H1 (cell line): ENCODE data around the gene CACNA2D4. TPM values are rescaled to one million over a fixed set of nuclear protein-coding genes. Genes with fewer than 3 reads are reported as not detected.

Source experiments
- CTCF ChIA-PET: fragments of 300-600 bp; sonication (Branson Sonifier 250); formaldehyde crosslinking; loops from one replicate; lab custom pipeline; 2021; ENCODE audit not compliant: partially characterized antibody; lab: Charles Lee
- POLR2A ChIA-PET: fragments of 300-600 bp; sonication (Branson Sonifier 250); formaldehyde crosslinking; loops from one replicate; lab custom pipeline; 2021; ENCODE audit warnings: inconsistent platforms; ENCODE audit not compliant: partially characterized antibody; lab: Charles Lee
- DNase-seq, 2 experiments: peaks; one replicate each; pipeline versions ENCODE4 v3.0.0 to v3.0.0-alpha.2; 2010 to 2022; ENCODE audit warnings: low spot score in 2 of 2, low read depth in 1 of 2, mixed read lengths in 1 of 2
- FAIRE-seq: peaks from 2 replicates; lab custom pipeline; 2011; peaks lifted over from hg19 to GRCh38; lab: Jason Lieb, UNC
- H2AFZ ChIP-seq: 2 replicates; pipeline ENCODE4 v1.8.1; 2012; ENCODE audit warnings: low read length, inconsistent platforms
- H2AK5ac ChIP-seq: 2 replicates; pipeline ENCODE4 v1.6.1; 2013; ENCODE audit warnings: low read depth, low read length
- H2BK120ac ChIP-seq: replicated peaks from 2 replicates; pipeline ENCODE3; 2013; ENCODE audit warnings: low read depth, low read length, inconsistent platforms
- H2BK12ac ChIP-seq: 2 replicates; pipeline ENCODE4 v1.6.1; 2013; ENCODE audit warnings: low read depth, low read length
- H2BK15ac ChIP-seq: 2 replicates; pipeline ENCODE4 v1.6.1; 2013; ENCODE audit warnings: low read length
- H2BK20ac ChIP-seq: 2 replicates; pipeline ENCODE4 v1.6.1; 2013; ENCODE audit warnings: low read length
- H2BK5ac ChIP-seq: 2 replicates; pipeline ENCODE4 v1.6.1; 2013; ENCODE audit warnings: low read depth, low read length
- H3K14ac ChIP-seq: 2 replicates; pipeline ENCODE4 v1.6.1; 2013; ENCODE audit warnings: inconsistent platforms; ENCODE audit not compliant: insufficient read length
- H3K18ac ChIP-seq: 2 replicates; pipeline ENCODE4 v1.6.1; 2013; ENCODE audit warnings: low read length; ENCODE audit errors: extremely low read depth
- H3K23ac ChIP-seq: 2 replicates; pipeline ENCODE4 v1.6.1; 2013; ENCODE audit warnings: inconsistent platforms; ENCODE audit not compliant: insufficient read length
- H3K23me2 ChIP-seq: 2 replicates; pipeline ENCODE4 v1.6.1; 2013; ENCODE audit warnings: low read depth, low read length
- H3K27ac ChIP-seq: 2 replicates; pipeline ENCODE4 v1.6.1; 2011; ENCODE audit warnings: low read depth, low read length, inconsistent platforms
- H3K27me3 ChIP-seq, 4 experiments: replicated peaks in 1 of 4; 1 replicate in 1 of 4; 2 replicates in 3 of 4; pipeline versions ENCODE4 v1.6.1 to v1.8.1; 2011 to 2013; ENCODE audit warnings: low read length in 3 of 4, mild to moderate bottlenecking in 3 of 4, inconsistent platforms in 2 of 4, mixed read lengths in 2 of 4, moderate library complexity in 1 of 4; ENCODE audit not compliant: control insufficient read depth in 3 of 4, insufficient read depth in 3 of 4; ENCODE audit errors: extremely low read depth in 1 of 4
- H3K36me3 ChIP-seq, 4 experiments: 2 replicates each; pipeline versions ENCODE4 v1.6.1 to v1.8.1; 2011 to 2013; ENCODE audit warnings: mild to moderate bottlenecking in 4 of 4, low read length in 3 of 4, moderate library complexity in 2 of 4, control low read depth in 1 of 4, inconsistent platforms in 1 of 4; ENCODE audit not compliant: insufficient read depth in 4 of 4, control insufficient read depth in 2 of 4
- H3K4ac ChIP-seq: replicated peaks from 2 replicates; pipeline ENCODE3; 2013; ENCODE audit warnings: low read length, low read depth, mixed read lengths, inconsistent platforms; ENCODE audit not compliant: insufficient read length
- H3K4me1 ChIP-seq, 4 experiments: replicated peaks in 1 of 4; 1 replicate in 1 of 4; 2 replicates in 3 of 4; pipeline versions ENCODE4 v1.6.1 to v1.8.1; 2011 to 2013; ENCODE audit warnings: low read length in 3 of 4, inconsistent platforms in 2 of 4, mixed read lengths in 1 of 4; ENCODE audit not compliant: insufficient read depth in 4 of 4, control insufficient read depth in 3 of 4
- H3K4me2 ChIP-seq, 2 experiments: 2 replicates each; pipeline versions ENCODE4 v1.6.1 to v1.8.1; 2011 to 2013; ENCODE audit warnings: low read depth in 2 of 2, low read length in 2 of 2, control low read depth in 1 of 2, inconsistent platforms in 1 of 2, mild to moderate bottlenecking in 1 of 2; ENCODE audit not compliant: insufficient read depth in 1 of 2
- H3K4me3 ChIP-seq, 4 experiments: fragments of 200-600, 300-600 bp in 1 of 4; sonication (generic), shearing (Covaris generic), sonication (Bioruptor Twin) in 1 of 4; 2 replicates each; pipeline versions ENCODE4 v1.5.1 to v1.8.1; 2011 to 2016; ENCODE audit warnings: low read length in 4 of 4, low read depth in 3 of 4, control low read depth in 2 of 4, inconsistent platforms in 2 of 4, mild to moderate bottlenecking in 2 of 4, mixed read lengths in 1 of 4, moderate library complexity in 1 of 4; ENCODE audit not compliant: insufficient read depth in 2 of 4; ENCODE audit errors: extremely low read depth in 1 of 4
- H3K56ac ChIP-seq: replicated peaks from 2 replicates; pipeline ENCODE3; 2013; ENCODE audit warnings: low read depth, mild to moderate bottlenecking, mixed read lengths, low read length, inconsistent platforms; ENCODE audit not compliant: insufficient read length
- H3K79me1 ChIP-seq: 2 replicates; pipeline ENCODE4 v1.6.1; 2013; ENCODE audit warnings: low read depth, low read length, control low read depth
- H3K79me2 ChIP-seq, 2 experiments: 2 replicates each; pipeline versions ENCODE4 v1.6.1 to v1.8.1; 2012 to 2013; ENCODE audit warnings: low read length in 2 of 2, mild to moderate bottlenecking in 2 of 2, inconsistent platforms in 1 of 2; ENCODE audit not compliant: insufficient read depth in 2 of 2, control insufficient read depth in 1 of 2
- H3K9ac ChIP-seq, 4 experiments: replicated peaks in 1 of 4; 1 replicate in 1 of 4; 2 replicates in 3 of 4; pipeline versions ENCODE4 v1.6.1 to v1.8.1; 2011 to 2013; ENCODE audit warnings: low read depth in 3 of 4, low read length in 3 of 4, control low read depth in 2 of 4, mild to moderate bottlenecking in 2 of 4, moderate library complexity in 2 of 4, inconsistent platforms in 1 of 4; ENCODE audit errors: extremely low read depth in 1 of 4
- H3K9me3 ChIP-seq, 2 experiments: 2 replicates each; pipeline versions ENCODE4 v1.6.1 to v1.8.1; 2012 to 2013; ENCODE audit warnings: mild to moderate bottlenecking in 2 of 2, moderate library complexity in 2 of 2, control low read depth in 1 of 2, inconsistent platforms in 1 of 2, low read depth in 1 of 2, low read length in 1 of 2, mixed read lengths in 1 of 2; ENCODE audit not compliant: insufficient read depth in 2 of 2
- H4K20me1 ChIP-seq, 2 experiments: replicated peaks in 1 of 2; 2 replicates each; pipeline versions ENCODE3 to v1.8.1; 2011 to 2013; ENCODE audit warnings: inconsistent platforms in 2 of 2, low read length in 2 of 2, mild to moderate bottlenecking in 1 of 2; ENCODE audit not compliant: insufficient read depth in 2 of 2, control insufficient read depth in 1 of 2
- H4K5ac ChIP-seq: 2 replicates; pipeline ENCODE4 v1.6.1; 2013; ENCODE audit warnings: low read length, low read depth, mixed read lengths, inconsistent platforms; ENCODE audit not compliant: insufficient read length
- H4K8ac ChIP-seq: 2 replicates; pipeline ENCODE4 v1.8.0; 2013; ENCODE audit warnings: mild to moderate bottlenecking, moderate library complexity, low read length, inconsistent platforms; ENCODE audit not compliant: insufficient read depth; ENCODE audit errors: extremely low read depth
- H4K91ac ChIP-seq: replicated peaks from 2 replicates; pipeline ENCODE3; 2013; ENCODE audit warnings: low read length, mixed read lengths, inconsistent platforms; ENCODE audit not compliant: insufficient read length
- RAD21 ChIP-seq, 2 experiments: IDR thresholded peaks in 1 of 2; conservative IDR thresholded peaks in 1 of 2; 2 replicates each; pipeline ENCODE4 v1.6.1; 2011; ENCODE audit warnings: low read depth in 2 of 2, low read length in 2 of 2, improper control_type of control experiment in 1 of 2, inconsistent platforms in 1 of 2, mild to moderate bottlenecking in 1 of 2, moderate library complexity in 1 of 2
- SAP30 ChIP-seq: fragments of 300-600 bp; sonication (generic); IDR thresholded peaks from 2 replicates; pipeline ENCODE4 v1.7.1; 2012; ENCODE audit warnings: low read length, moderate library complexity, mild to moderate bottlenecking, inconsistent platforms; ENCODE audit not compliant: insufficient read depth, insufficient replicate concordance
- WGBS, 2 experiments: shearing (Covaris generic) in 1 of 2; methylation state at CpG; one replicate each; pipeline versions ENCODE4 v1.1.6 to v1.1.7; 2013 to 2015; ENCODE audit warnings: low lambda C conversion rate in 2 of 2, mixed read lengths in 2 of 2, inconsistent platforms in 1 of 2, low coverage in 1 of 2, missing lambda C conversion rate in 1 of 2; ENCODE audit not compliant: insufficient replicate concordance in 2 of 2, insufficient coverage in 1 of 2, insufficient read length in 1 of 2; ENCODE audit errors: extremely low coverage in 1 of 2, missing lambda C conversion rate in 1 of 2; 5-methylcytosine and 5-hydroxymethylcytosine counted together
- polyA plus RNA-seq, 7 experiments: library from polyadenylated mRNA; depleted of rRNA in 3 of 7; stranded (reverse) in 5 of 7; unstranded in 2 of 7; fragments of >200 nt in 5 of 7; fragments of 200-250 nt in 2 of 7; gene quantifications; 1 replicate in 5 of 7; 2 replicates in 1 of 7; 4 replicates in 1 of 7; pipeline versions ENCODE4 v1.2.1 to v1.2.3, GENCODE V29; 2011 to 2013; ENCODE audit warnings: missing spikeins in 2 of 7, mixed read lengths in 2 of 7
- total RNA-seq: library from RNA; stranded (reverse); fragmentation: NEBNext Ultra II Directional; extraction: Animal tissue kit (Norgen Biotek cat#: 25700); gene quantifications from 2 replicates; pipeline ENCODE4 v1.2.1, GENCODE V29; 2021
- TF ChIP-seq, protein P1 (sequence below), 3 experiments: IDR thresholded peaks; 1 replicate in 2 of 3; 2 replicates in 1 of 3; pipeline versions ENCODE4 v1.5.1 to v1.6.1; 2011; ENCODE audit warnings: low read length in 3 of 3, mild to moderate bottlenecking in 3 of 3, inconsistent platforms in 2 of 3, low read depth in 1 of 3, moderate library complexity in 1 of 3; ENCODE audit not compliant: insufficient read depth in 1 of 3; ENCODE audit errors: control extremely low read depth in 1 of 3

Gene CACNA2D4
- total and polyA plus RNA-seq, 2 of the 8 experiments (the other 6 are each of a cell fraction or from before 2014, with no cell fraction given) = 0.44 to 0.88 TPM

DNA sequence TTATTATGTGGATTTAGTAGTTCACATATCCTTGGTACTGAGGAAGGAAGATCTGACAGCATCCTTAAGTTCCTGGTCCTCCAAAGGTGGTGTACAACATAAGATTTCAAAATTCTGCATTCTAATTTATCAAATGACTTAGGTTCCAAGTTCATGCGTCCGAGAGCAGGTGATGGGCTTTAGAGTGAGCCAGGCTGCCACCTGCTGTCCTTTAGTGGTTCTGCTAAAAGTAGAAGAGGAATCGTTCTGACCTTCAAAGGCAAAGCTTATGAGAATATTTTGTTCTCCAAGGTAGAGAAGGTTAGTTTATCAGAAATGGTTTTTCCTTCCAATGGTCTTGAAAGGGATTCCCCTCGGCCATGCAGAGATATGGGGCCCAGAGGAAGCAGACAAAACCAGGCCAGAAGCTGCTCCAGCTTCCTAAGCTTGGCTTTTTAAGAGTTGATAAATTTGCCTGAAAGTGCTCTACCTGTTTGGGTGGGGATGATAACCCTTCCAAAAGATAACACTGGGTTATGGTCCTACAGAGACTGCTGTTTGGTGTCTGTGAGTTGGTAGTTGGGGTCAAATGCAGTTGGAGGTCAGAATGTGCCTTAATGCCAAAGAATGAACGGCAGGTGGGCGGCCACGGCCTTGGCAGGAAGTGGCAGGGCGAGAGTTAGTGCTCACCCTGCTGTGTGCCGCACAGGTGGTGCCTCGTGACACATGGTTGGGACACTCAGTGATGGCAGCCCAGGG lies 127.2 kb downstream of the CACNA2D4 start:
- Histone ChIP-seq H3K23me2 (peaks cover 2% of the 10 kb centered on the region; the same call in 1 of the 2 replicates), H2BK120ac (no peak overlapping the region), H3K79me2 (no peaks in the 10 kb centered on the region), H4K91ac (no peak overlapping the region), H3K18ac (no peak overlapping the region), H4K20me1 (peaks cover 3 to 4% of the 10 kb centered on the region in 2 experiments), H2BK20ac (no peak overlapping the region), H3K56ac (no peak overlapping the region), H3K27ac (no peak overlapping the region), H3K4me2 (no peak overlapping the region), H2AFZ (no peak overlapping the region), H4K8ac (no peak overlapping the region), H3K23ac (no peak overlapping the region), H2AK5ac (no peak overlapping the region), H2BK12ac (no peak overlapping the region), H3K14ac (no peak overlapping the region), H3K4ac (no peak overlapping the region), H3K4me1 (peaks cover 0 to 6% (median 4%) of the 10 kb centered on the region in 4 experiments; a peak in 4 of 7 replicates), H2BK15ac (no peak overlapping the region), H3K4me3 (no peak overlapping the region), H4K5ac (no peak overlapping the region), H3K27me3 (peaks cover under 1 to 3% (median 2%) of the 10 kb centered on the region in 4 experiments; a peak in 5 of 7 replicates), H2BK5ac (peak overlapping the region; percentile 17; the same call in 1 of the 2 replicates), H3K79me1 (no peaks in the 10 kb centered on the region; the same call in 1 of the 2 replicates), H3K9ac (no peak overlapping the region), H3K9me3 (no peaks in the 10 kb centered on the region), H3K36me3 (peaks cover 0 to 10% (median 5%) of the 10 kb centered on the region in 4 experiments; a peak in 4 of 8 replicates)
- 63% methylated on average over 10 of the region's 10 CpGs; no CpG with 5 or more reads in 1 of the 2 experiments for WGBS, 2 experiments
- TF ChIP-seq RAD21 (IDR thresholded peaks at IDR 0.05 in 1 of 2, conservative IDR thresholded peaks at IDR 0.05 in 1 of 2; ENCODE audit: low read depth in 2 of 2, low read length in 2 of 2) (peak; percentile 82 to 86), SAP30 (no peak)
- TF ChIP-seq, protein P1, sequence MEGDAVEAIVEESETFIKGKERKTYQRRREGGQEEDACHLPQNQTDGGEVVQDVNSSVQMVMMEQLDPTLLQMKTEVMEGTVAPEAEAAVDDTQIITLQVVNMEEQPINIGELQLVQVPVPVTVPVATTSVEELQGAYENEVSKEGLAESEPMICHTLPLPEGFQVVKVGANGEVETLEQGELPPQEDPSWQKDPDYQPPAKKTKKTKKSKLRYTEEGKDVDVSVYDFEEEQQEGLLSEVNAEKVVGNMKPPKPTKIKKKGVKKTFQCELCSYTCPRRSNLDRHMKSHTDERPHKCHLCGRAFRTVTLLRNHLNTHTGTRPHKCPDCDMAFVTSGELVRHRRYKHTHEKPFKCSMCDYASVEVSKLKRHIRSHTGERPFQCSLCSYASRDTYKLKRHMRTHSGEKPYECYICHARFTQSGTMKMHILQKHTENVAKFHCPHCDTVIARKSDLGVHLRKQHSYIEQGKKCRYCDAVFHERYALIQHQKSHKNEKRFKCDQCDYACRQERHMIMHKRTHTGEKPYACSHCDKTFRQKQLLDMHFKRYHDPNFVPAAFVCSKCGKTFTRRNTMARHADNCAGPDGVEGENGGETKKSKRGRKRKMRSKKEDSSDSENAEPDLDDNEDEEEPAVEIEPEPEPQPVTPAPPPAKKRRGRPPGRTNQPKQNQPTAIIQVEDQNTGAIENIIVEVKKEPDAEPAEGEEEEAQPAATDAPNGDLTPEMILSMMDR (IDR thresholded peaks at IDR 0.05; ENCODE audit: control extremely low read depth in 1 of 3, insufficient read depth in 1 of 3, low read depth in 1 of 3, low read length in 3 of 3) = peak; percentile 46 to 83 (median 79)
- ChIA-PET POLR2A (interaction anchor here (0.6 to 2.3 kb wide), 8 partner anchors 97 to 158 kb away, joined by 3 to 8 read pairs (median 4); partner anchors contain the start of gene ADIPOR2), CTCF (interaction anchor here (0.6 to 14.3 kb wide), 53 partner anchors 9 to 574 kb away, joined by 3 to 265 read pairs (median 4); no protein-coding TSS in a partner anchor)
- FAIRE-seq (peak; percentile 97), DNase-seq (peak in 1 of 2 experiments; percentile 51)
